ENCODE results near the gene KLRC3.
"Not testable (repeated sequence)": the region's sequence is repeated elsewhere in the genome, so short reads cannot be mapped to it uniquely, and the experiment has no call there.

The KLRC3 gene

GRCh38 chr12:10369557-10370415 is 50.6 kb downstream of the KLRC3 start:
- Histone ChIP-seq H3K4me3 (ENCODE audit: low read depth, low read length) (no peak overlapping the region), H3K36me3 (replicated peaks) (no peaks in the 10 kb centered on the region), H3K27ac (no peak overlapping the region), H3K27me3 (replicated peaks) (no peaks in the 10 kb centered on the region)
- TF ChIP-seq, protein P1, sequence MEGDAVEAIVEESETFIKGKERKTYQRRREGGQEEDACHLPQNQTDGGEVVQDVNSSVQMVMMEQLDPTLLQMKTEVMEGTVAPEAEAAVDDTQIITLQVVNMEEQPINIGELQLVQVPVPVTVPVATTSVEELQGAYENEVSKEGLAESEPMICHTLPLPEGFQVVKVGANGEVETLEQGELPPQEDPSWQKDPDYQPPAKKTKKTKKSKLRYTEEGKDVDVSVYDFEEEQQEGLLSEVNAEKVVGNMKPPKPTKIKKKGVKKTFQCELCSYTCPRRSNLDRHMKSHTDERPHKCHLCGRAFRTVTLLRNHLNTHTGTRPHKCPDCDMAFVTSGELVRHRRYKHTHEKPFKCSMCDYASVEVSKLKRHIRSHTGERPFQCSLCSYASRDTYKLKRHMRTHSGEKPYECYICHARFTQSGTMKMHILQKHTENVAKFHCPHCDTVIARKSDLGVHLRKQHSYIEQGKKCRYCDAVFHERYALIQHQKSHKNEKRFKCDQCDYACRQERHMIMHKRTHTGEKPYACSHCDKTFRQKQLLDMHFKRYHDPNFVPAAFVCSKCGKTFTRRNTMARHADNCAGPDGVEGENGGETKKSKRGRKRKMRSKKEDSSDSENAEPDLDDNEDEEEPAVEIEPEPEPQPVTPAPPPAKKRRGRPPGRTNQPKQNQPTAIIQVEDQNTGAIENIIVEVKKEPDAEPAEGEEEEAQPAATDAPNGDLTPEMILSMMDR (IDR thresholded peaks at IDR 0.05; ENCODE audit: low read depth, low read length, missing control alignments) = no peak
- in situ Hi-C loops (cut with HindIII; ENCODE audit: low pct_ligation_motif_present, low sequenced_read_pairs) = no loop called here
- no peak for DNase-seq

DNA sequence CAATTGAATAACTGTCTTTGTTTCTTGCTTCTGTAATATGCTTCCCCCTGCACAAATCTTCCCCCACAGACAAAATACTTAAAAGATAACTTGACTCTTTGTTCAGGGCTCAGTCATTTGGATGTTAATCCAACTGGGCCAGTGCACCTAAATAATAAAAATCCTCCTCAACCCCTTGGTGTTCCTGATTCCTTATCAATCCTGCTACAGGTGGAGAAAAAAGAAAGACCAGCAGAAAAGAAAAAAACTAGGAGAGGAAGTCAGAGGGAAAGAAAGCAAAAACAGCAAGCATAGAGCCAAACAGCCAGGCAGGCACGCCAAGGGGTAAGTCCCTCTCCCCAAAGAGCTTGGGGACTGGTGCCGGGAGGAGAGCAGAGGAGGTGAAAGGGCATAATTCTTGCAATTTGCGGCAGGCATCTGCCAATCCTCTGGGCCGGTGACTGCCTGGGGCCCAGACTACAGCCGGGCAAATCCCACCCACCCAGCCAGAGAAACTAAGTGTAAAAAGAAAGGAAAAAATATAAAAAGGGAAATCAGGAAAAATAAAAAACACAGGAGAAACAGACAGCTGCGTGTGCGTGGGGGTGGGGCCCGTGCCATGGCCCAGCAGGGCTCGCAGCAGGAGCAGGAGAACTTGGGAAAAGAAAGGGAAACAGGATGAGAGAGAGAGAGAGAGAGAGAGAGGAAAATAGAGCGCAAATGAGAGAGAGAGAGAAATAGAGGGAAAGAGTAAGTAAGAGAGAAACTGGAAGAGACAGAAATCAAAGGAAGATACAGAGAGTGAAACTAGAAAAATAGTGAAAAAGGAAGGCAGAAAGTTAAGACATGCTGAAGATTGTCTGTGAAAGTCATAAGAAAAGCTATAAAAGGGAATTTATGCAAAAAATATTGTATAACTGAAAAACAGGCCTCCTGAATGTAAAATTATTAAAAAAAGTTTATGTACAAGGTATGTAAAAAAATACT is 51.9 kb downstream of the KLRC3 start:
- H3K4me3 ChIP-seq (ENCODE audit: low read depth, low read length) = no peak overlapping the region
- no peaks in the 10 kb centered on the region for H3K36me3 ChIP-seq (replicated peaks)
- DNase-seq = no peak
- H3K27me3 ChIP-seq (replicated peaks) = no peaks in the 10 kb centered on the region
- TF ChIP-seq, protein P1 (IDR thresholded peaks at IDR 0.05; ENCODE audit: low read depth, low read length, missing control alignments) = no peak
- H3K27ac ChIP-seq = no peak overlapping the region
- in situ Hi-C loops (cut with HindIII; ENCODE audit: low pct_ligation_motif_present, low sequenced_read_pairs) = no loop called here

- DNase-seq; H3K36me3 ChIP-seq (replicated peaks); in situ Hi-C loops (cut with HindIII; ENCODE audit: low pct_ligation_motif_present, low sequenced_read_pairs); H3K4me3 ChIP-seq (ENCODE audit: low read depth, low read length); H3K27ac ChIP-seq; H3K27me3 ChIP-seq (replicated peaks): not testable (repeated sequence)
Observed at GRCh38 chr12:10367714-10368113, 52.7 kb downstream of the KLRC3 start.

DNA sequence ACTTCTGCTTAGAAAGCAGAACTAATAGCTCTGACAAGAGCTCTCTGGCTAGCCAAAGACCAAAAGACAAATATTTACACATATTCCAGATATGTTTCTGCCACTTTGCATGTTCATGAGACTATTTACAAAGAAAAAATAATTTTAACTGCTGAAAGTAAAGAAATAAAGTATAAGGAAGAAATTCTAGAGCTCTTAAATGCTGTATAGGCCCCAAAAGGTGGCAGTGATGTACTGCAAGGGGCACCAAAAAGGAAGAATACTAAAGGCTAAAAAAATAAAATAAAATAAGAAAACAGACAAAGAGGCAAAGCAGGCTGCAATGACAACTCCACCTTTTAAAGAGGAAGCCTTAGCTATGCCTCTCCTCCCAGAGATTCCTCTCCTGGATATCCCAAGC is 53.5 kb downstream of the KLRC3 start:
- in situ Hi-C loops (cut with HindIII; ENCODE audit: low pct_ligation_motif_present, low sequenced_read_pairs) = no loop called here
- DNase-seq = no peak
- TF ChIP-seq, protein P1 (IDR thresholded peaks at IDR 0.05; ENCODE audit: low read depth, low read length, missing control alignments) = peak; percentile 33
- Histone ChIP-seq H3K36me3 (replicated peaks) (no peaks in the 10 kb centered on the region), H3K4me3 (ENCODE audit: low read depth, low read length) (no peak overlapping the region), H3K27me3 (replicated peaks) (no peaks in the 10 kb centered on the region), H3K27ac (no peak overlapping the region)

GRCh38 chr12:10365696-10366405 is 54.5 kb downstream of the KLRC3 start:
- DNase-seq = no peak
- in situ Hi-C loops (cut with HindIII; ENCODE audit: low pct_ligation_motif_present, low sequenced_read_pairs) = no loop called here
- TF ChIP-seq, protein P1 (IDR thresholded peaks at IDR 0.05; ENCODE audit: low read depth, low read length, missing control alignments) = peak; percentile 54

More at GRCh38 chr12:10365696-10366405, 54.5 kb downstream of the KLRC3 start:
- H3K27me3 ChIP-seq (replicated peaks) = no peaks in the 10 kb centered on the region
- no peaks in the 10 kb centered on the region for H3K36me3 ChIP-seq (replicated peaks)
- H3K4me3 ChIP-seq (ENCODE audit: low read depth, low read length) = peak overlapping the region; percentile 66
- no peak overlapping the region for H3K27ac ChIP-seq

All from brain microvascular endothelial cell (primary cell).